T-helper 2 cell (primary cell): ENCODE measurements around the gene DPYD.

Experiments used
- DNase-seq, 5 experiments: peaks; one replicate each; pipeline versions ENCODE4 v3.0.0 to v3.0.0-alpha.2; 2012 to 2022

Gene DPYD

GRCh38 chr1:97906567-97907241 is 14.1 kb downstream of the DPYD start:
- DNase-seq, result no peak

GRCh38 chr1:97905141-97905940 is 15.5 kb downstream of the DPYD start:
- no peak for DNase-seq

GRCh38 chr1:97904534-97904933 is 16.3 kb downstream of the DPYD start:
- no peak for DNase-seq

- no peak for DNase-seq
These were observed 17.2 kb downstream of the DPYD start for GRCh38 chr1:97903626-97904025.

- no peak for DNase-seq
These were observed 18.8 kb downstream of the DPYD start for GRCh38 chr1:97902067-97902466.

- no peak for DNase-seq
These were observed 19.7 kb downstream of the DPYD start for GRCh38 chr1:97901017-97901658.

GRCh38 chr1:97898948-97899347 is 21.9 kb downstream of the DPYD start:
- DNase-seq, result no peak

- DNase-seq, result no peak
These were observed 25.6 kb downstream of the DPYD start for GRCh38 chr1:97895278-97895677.

GRCh38 chr1:97893844-97894243 is 27.0 kb downstream of the DPYD start:
- DNase-seq, result no peak

GRCh38 chr1:97886199-97886598 is 34.6 kb downstream of the DPYD start:
- no peak for DNase-seq

- DNase-seq, result no peak
These were observed 37.0 kb downstream of the DPYD start for GRCh38 chr1:97883823-97884222.

GRCh38 chr1:97877307-97877706 is 43.5 kb downstream of the DPYD start:
- DNase-seq, result no peak

- no peak for DNase-seq
These were observed 44.8 kb downstream of the DPYD start for GRCh38 chr1:97875996-97876395.

- no peak for DNase-seq
These were observed 50.2 kb downstream of the DPYD start for GRCh38 chr1:97870589-97870988.

- no peak for DNase-seq
These were observed 51.4 kb downstream of the DPYD start for GRCh38 chr1:97869441-97869840.

GRCh38 chr1:97867127-97867526 is 53.7 kb downstream of the DPYD start:
- DNase-seq, result no peak

- DNase-seq, result no peak
These were observed 56.2 kb downstream of the DPYD start for GRCh38 chr1:97864615-97865014.

- DNase-seq, result peak in 1 of 5 experiments; percentile 16
These were observed 67.6 kb downstream of the DPYD start for GRCh38 chr1:97853221-97853620.

- DNase-seq, result peak in 1 of 5 experiments; percentile 17
These were observed 71.2 kb downstream of the DPYD start for GRCh38 chr1:97849345-97850340.

- no peak for DNase-seq
These were observed 75.0 kb downstream of the DPYD start for GRCh38 chr1:97845805-97846204.

GRCh38 chr1:97844552-97845089 is 76.2 kb downstream of the DPYD start:
- no peak for DNase-seq

GRCh38 chr1:97841338-97841737 is 79.5 kb downstream of the DPYD start:
- no peak for DNase-seq
